Ishikawa (cell line): ENCODE results near the gene TADA3.

Experiments used
- CEBPB ChIP-seq: IDR thresholded peaks from 2 replicates; pipeline ENCODE4 v1.6.1; 2012
- CREB1 ChIP-seq: IDR thresholded peaks from 2 replicates; pipeline ENCODE4 v1.6.1; 2012; ENCODE audit warnings: low read depth
- EGR1 ChIP-seq: IDR thresholded peaks from 2 replicates; pipeline ENCODE4 v1.6.1; 2012
- EP300 ChIP-seq: IDR thresholded peaks from 2 replicates; pipeline ENCODE4 v1.6.1; 2012; ENCODE audit warnings: borderline replicate concordance
- FOXM1 ChIP-seq: IDR thresholded peaks from 2 replicates; pipeline ENCODE4 v1.6.1; 2012; ENCODE audit warnings: low read depth, borderline replicate concordance
- NFIC ChIP-seq: IDR thresholded peaks from 2 replicates; pipeline ENCODE4 v1.6.1; 2012
- RAD21 ChIP-seq: IDR thresholded peaks from 2 replicates; pipeline ENCODE4 v1.6.1; 2012; ENCODE audit warnings: low read depth
- TAF1 ChIP-seq: IDR thresholded peaks from 2 replicates; pipeline ENCODE4 v1.6.1; 2012; ENCODE audit warnings: low read depth, mild to moderate bottlenecking
- TCF12 ChIP-seq: IDR thresholded peaks from 2 replicates; pipeline ENCODE4 v1.6.1; 2012; ENCODE audit warnings: low read depth
- TEAD4 ChIP-seq: IDR thresholded peaks from 2 replicates; pipeline ENCODE4 v1.6.1; 2012
- YY1 ChIP-seq: IDR thresholded peaks from 2 replicates; pipeline ENCODE4 v1.6.1; 2012; ENCODE audit warnings: low read depth
- ZBTB7A ChIP-seq: IDR thresholded peaks from 2 replicates; pipeline ENCODE4 v1.6.1; 2012; ENCODE audit warnings: low read depth
- TF ChIP-seq, protein P1 (sequence below): IDR thresholded peaks from 2 replicates; pipeline ENCODE4 v1.6.1; 2012
- TF ChIP-seq, protein P2 (sequence below): IDR thresholded peaks from 2 replicates; pipeline ENCODE4 v1.6.1; 2012
- TF ChIP-seq, protein P3 (sequence below): IDR thresholded peaks from 2 replicates; pipeline ENCODE4 v1.6.1; 2012; ENCODE audit warnings: low read depth, mild to moderate bottlenecking

Gene TADA3

DNA sequence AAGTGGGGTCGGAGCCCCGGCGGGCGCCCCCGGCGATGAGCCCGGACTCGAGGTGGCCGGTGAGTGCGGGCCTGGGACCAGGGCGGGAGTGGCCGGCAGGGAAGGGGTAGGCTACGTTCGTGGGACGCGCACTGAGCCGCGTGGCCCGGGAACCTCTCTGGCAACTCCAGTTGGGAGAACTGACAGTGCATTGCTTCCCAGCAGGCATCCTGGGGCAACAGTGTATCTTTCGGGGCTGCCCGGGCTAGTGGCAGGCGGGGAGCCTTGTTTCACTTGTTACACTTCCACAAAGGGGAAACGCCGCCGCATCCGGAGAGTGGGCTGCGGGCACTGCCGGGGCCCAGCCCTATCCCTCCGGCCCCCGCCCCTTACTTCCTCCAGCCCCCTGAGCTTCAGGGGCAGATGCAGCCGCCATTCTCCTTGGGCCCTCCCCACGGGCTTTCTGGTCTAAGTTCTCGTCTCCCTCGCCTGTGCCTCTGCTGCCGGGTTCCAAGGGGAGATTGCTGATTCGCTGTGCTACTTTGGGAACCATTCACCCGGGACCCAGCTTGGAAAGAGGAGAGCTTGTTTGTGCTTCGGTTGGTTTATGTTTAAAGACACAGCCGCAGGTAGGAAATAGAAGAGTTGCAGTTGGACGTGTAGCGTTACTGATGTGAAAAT lies 60.1 kb downstream of the TADA3 start:
- no peak for TF ChIP-seq TAF1
- TF ChIP-seq, protein P1, sequence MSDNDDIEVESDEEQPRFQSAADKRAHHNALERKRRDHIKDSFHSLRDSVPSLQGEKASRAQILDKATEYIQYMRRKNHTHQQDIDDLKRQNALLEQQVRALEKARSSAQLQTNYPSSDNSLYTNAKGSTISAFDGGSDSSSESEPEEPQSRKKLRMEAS, result no peak
- TF ChIP-seq ZBTB7A, result peak; percentile 27; the same call in 1 of the 2 replicates
- TF ChIP-seq RAD21, result no peak
- no peak for TF ChIP-seq TCF12
- no peak for TF ChIP-seq EP300
- TF ChIP-seq, protein P2, sequence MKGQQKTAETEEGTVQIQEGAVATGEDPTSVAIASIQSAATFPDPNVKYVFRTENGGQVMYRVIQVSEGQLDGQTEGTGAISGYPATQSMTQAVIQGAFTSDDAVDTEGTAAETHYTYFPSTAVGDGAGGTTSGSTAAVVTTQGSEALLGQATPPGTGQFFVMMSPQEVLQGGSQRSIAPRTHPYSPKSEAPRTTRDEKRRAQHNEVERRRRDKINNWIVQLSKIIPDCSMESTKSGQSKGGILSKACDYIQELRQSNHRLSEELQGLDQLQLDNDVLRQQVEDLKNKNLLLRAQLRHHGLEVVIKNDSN, result no peak

DNA sequence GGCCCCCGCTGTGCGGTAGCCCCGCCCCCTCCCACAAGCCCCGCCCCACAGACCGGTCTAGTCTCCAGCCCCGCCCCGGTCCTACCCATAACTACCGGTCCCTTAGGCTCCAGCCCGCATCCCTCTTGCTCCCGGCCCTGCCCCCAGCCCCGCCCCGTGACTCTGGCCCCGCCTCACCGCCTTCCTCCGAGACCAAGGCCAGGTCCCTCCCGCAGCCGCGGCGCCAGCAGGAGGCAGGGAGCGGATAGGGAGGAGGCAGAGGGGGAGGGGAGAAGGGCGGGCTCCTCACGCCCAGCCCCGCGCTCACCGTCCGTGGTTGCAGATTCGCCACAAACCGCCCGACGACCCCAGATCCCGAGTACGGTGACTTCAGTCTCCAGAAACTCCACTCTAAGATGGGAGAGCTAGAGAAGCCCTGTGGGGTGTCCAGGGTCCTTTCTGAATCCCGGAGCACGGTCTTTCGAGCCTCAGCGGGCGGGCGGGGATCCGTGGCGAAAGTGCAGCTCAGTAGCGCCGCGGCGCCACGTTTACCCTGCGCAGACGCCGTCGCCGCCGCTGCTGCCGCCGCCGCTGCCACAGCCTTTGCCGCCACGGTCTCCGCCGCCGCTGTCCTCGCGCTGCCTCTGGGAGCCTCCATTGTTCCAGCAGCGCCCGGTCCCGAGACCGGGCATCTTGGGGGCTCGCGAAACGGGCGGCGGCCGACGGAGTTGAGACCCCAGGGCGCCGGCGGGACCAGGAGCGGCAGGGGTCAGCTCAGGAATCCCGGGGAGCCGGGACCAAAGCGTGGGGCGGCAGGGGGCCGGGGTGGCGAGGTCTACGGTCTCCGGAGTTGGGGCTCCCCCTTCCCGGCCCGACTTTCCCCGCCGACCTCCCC lies 60.8 kb downstream of the TADA3 start, which contains the start of gene BRPF1:
Gene BRPF1 (plus strand): TSS at position 530 of the 874 bp plus-strand sequence. CDS start 2,406 bp downstream, outside the sequence.
- TF ChIP-seq CREB1 (peak; percentile 56; the same call in 1 of the 2 replicates), NFIC (no peak), TCF12 (peak; percentile 33; the same call in 1 of the 2 replicates), YY1 (0 out of 2 replicates have a peak, but pooled peaks have one; percentile 44), ZBTB7A (peak; percentile 75; the same call in 1 of the 2 replicates), RAD21 (no peak), FOXM1 (no peak), TEAD4 (no peak), EGR1 (no peak; the same call in 1 of the 2 replicates), CEBPB (no peak), EP300 (peak; percentile 70), TAF1 (peak; percentile 83)
- TF ChIP-seq, protein P2, result peak; percentile 39; the same call in 1 of the 2 replicates
- TF ChIP-seq, protein P1, result peak; percentile 70
- TF ChIP-seq, protein P3, sequence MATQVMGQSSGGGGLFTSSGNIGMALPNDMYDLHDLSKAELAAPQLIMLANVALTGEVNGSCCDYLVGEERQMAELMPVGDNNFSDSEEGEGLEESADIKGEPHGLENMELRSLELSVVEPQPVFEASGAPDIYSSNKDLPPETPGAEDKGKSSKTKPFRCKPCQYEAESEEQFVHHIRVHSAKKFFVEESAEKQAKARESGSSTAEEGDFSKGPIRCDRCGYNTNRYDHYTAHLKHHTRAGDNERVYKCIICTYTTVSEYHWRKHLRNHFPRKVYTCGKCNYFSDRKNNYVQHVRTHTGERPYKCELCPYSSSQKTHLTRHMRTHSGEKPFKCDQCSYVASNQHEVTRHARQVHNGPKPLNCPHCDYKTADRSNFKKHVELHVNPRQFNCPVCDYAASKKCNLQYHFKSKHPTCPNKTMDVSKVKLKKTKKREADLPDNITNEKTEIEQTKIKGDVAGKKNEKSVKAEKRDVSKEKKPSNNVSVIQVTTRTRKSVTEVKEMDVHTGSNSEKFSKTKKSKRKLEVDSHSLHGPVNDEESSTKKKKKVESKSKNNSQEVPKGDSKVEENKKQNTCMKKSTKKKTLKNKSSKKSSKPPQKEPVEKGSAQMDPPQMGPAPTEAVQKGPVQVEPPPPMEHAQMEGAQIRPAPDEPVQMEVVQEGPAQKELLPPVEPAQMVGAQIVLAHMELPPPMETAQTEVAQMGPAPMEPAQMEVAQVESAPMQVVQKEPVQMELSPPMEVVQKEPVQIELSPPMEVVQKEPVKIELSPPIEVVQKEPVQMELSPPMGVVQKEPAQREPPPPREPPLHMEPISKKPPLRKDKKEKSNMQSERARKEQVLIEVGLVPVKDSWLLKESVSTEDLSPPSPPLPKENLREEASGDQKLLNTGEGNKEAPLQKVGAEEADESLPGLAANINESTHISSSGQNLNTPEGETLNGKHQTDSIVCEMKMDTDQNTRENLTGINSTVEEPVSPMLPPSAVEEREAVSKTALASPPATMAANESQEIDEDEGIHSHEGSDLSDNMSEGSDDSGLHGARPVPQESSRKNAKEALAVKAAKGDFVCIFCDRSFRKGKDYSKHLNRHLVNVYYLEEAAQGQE, result no peak

DNA sequence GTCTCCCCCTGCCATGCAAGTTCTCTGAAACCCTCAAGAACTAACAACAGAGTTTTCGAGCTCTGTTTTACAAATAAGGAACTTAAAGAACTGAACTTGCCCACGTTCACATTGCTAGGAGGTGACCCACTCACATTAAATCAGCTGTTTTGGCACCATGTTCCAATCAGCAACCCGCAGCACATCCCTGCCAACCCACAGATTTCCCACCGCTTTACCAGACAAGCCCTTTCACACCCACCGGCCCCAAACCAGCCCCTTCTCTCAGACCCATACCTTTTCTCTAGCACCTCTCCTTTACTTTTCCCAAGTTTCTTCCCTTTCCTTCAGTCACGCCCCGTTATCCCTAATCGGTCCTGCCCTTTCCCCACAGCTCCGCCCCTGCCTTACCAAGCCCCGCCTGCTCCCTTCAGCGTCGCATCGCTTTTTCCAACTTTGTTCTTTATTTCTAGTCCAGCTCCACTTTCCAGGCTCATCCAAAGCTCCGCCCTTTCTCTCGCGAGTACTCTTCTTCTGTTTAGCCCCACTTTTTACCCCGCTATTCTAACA lies 61.5 kb downstream of the TADA3 start:
- no peak for TF ChIP-seq FOXM1
- no peak for TF ChIP-seq EP300
- TF ChIP-seq TCF12, result no peak
- no peak for TF ChIP-seq RAD21
- TF ChIP-seq, protein P2, result no peak
- TF ChIP-seq, protein P3, result no peak
- no peak for TF ChIP-seq CEBPB
- no peak for TF ChIP-seq TAF1
- no peak for TF ChIP-seq ZBTB7A
- no peak for TF ChIP-seq TEAD4
- no peak for TF ChIP-seq YY1
- no peak for TF ChIP-seq CREB1
- no peak for TF ChIP-seq NFIC
- TF ChIP-seq, protein P1, result no peak
- TF ChIP-seq EGR1, result no peak
